IMR-90 (cell line): ENCODE data around the gene TMEM61. TPM values are rescaled to one million over a fixed set of nuclear protein-coding genes. Genes with fewer than 3 reads are reported as not detected.

Experiments used
- ATAC-seq: fragments of 200-7000 bp; cut with Tn5 transposase; 2 replicates; pipeline ENCODE4 v1.9.1; 2020; ENCODE audit warnings: low read depth, mild to moderate bottlenecking, moderate library complexity
- BruUV-seq: library from RNA; stranded (reverse); fragments of 400-500 nt; replicated peaks from 2 replicates; lab custom pipeline; 2021; lab: Mats Ljungman, UMichigan
- CTCF ChIA-PET: fragments of 300-600 bp; formaldehyde crosslinking; extraction: SDS; loops from one replicate; lab custom pipeline; 2021; ENCODE audit warnings: antibody characterized with exemption; lab: Yijun Ruan, JAX
- POLR2A ChIA-PET: fragments of 300-600 bp; sonication (Branson Sonifier 250); formaldehyde crosslinking; loops from one replicate; lab custom pipeline; 2022; ENCODE audit warnings: antibody characterized with exemption; ENCODE audit not compliant: unreplicated experiment; lab: Charles Lee
- DNase-seq: peaks from one replicate; pipeline ENCODE4 v3.0.0; 2013
- H2AFZ ChIP-seq: replicated peaks from 2 replicates; pipeline ENCODE3; 2013; ENCODE audit warnings: low read length, mild to moderate bottlenecking; ENCODE audit not compliant: poor library complexity
- H2AK5ac ChIP-seq: 2 replicates; pipeline ENCODE4 v1.6.1; 2013; ENCODE audit warnings: low read depth, low read length, inconsistent platforms
- H2AK9ac ChIP-seq: replicated peaks from 2 replicates; pipeline ENCODE3; 2013; ENCODE audit warnings: mild to moderate bottlenecking, low read depth, low read length, moderate library complexity; ENCODE audit not compliant: poor library complexity
- H2BK120ac ChIP-seq: 2 replicates; pipeline ENCODE4 v1.6.1; 2013; ENCODE audit warnings: low read depth, low read length, inconsistent platforms
- H2BK15ac ChIP-seq: 3 replicates; pipeline ENCODE4 v1.6.1; 2013; ENCODE audit warnings: low read depth, low read length, inconsistent platforms
- H2BK20ac ChIP-seq: 2 replicates; pipeline ENCODE4 v1.6.1; 2013; ENCODE audit warnings: low read depth, mild to moderate bottlenecking, inconsistent platforms, low read length, moderate library complexity
- H2BK5ac ChIP-seq: 2 replicates; pipeline ENCODE4 v1.6.1; 2013; ENCODE audit warnings: mild to moderate bottlenecking, low read depth, low read length, inconsistent platforms; ENCODE audit not compliant: poor library complexity, severe bottlenecking
- H3K14ac ChIP-seq: replicated peaks from 2 replicates; pipeline ENCODE4 v1.6.1; 2013; ENCODE audit warnings: low read depth, low read length, inconsistent platforms
- H3K18ac ChIP-seq: 2 replicates; pipeline ENCODE4 v1.6.1; 2013; ENCODE audit warnings: low read depth, low read length, control low read depth
- H3K23ac ChIP-seq: 2 replicates; pipeline ENCODE4 v1.6.1; 2013; ENCODE audit warnings: low read depth, low read length, inconsistent platforms
- H3K27ac ChIP-seq: 2 replicates; pipeline ENCODE4 v1.5.1; 2013; ENCODE audit warnings: mild to moderate bottlenecking, control low read depth, low read length; ENCODE audit not compliant: insufficient read depth
- H3K27me3 ChIP-seq: 2 replicates; pipeline ENCODE4 v1.6.1; 2013; ENCODE audit warnings: low read length; ENCODE audit not compliant: control insufficient read depth, insufficient read depth
- H3K36me3 ChIP-seq: 2 replicates; pipeline ENCODE4 v1.6.1; 2013; ENCODE audit warnings: low read length, mixed read lengths; ENCODE audit not compliant: control insufficient read depth, insufficient read depth
- H3K4ac ChIP-seq: 2 replicates; pipeline ENCODE4 v1.6.1; 2013; ENCODE audit warnings: low read depth, low read length, inconsistent platforms
- H3K4me1 ChIP-seq: 2 replicates; pipeline ENCODE4 v1.6.1; 2013; ENCODE audit warnings: low read length, mixed read lengths; ENCODE audit not compliant: control insufficient read depth, insufficient read depth
- H3K4me2 ChIP-seq: 2 replicates; pipeline ENCODE4 v1.6.1; 2013; ENCODE audit warnings: low read depth, mild to moderate bottlenecking, control low read depth, low read length, moderate library complexity
- H3K4me3 ChIP-seq: 2 replicates; pipeline ENCODE4 v1.5.1; 2013; ENCODE audit warnings: low read depth, mild to moderate bottlenecking, control low read depth, low read length, moderate library complexity; ENCODE audit not compliant: insufficient read depth
- H3K56ac ChIP-seq: 2 replicates; pipeline ENCODE4 v1.6.1; 2013; ENCODE audit warnings: low read length, inconsistent platforms; ENCODE audit not compliant: insufficient read depth; ENCODE audit errors: extremely low read depth
- H3K79me1 ChIP-seq, 2 experiments: 2 replicates each; pipeline ENCODE4 v1.6.1; 2013; ENCODE audit warnings: low read length in 2 of 2, inconsistent platforms in 1 of 2, low read depth in 1 of 2
- H3K9ac ChIP-seq: 2 replicates; pipeline ENCODE4 v1.6.1; 2013; ENCODE audit warnings: low read depth, low read length, control low read depth
- H3K9me1 ChIP-seq: 2 replicates; pipeline ENCODE4 v1.6.1; 2013; ENCODE audit warnings: low read length, inconsistent platforms; ENCODE audit not compliant: insufficient read depth
- H3K9me3 ChIP-seq: 2 replicates; pipeline ENCODE4 v1.6.1; 2013; ENCODE audit warnings: low read length; ENCODE audit not compliant: control insufficient read depth, insufficient read depth
- H4K20me1 ChIP-seq: 2 replicates; pipeline ENCODE4 v1.6.1; 2013; ENCODE audit warnings: low read length, inconsistent platforms; ENCODE audit not compliant: insufficient read depth
- H4K5ac ChIP-seq: 2 replicates; pipeline ENCODE4 v1.6.1; 2013; ENCODE audit warnings: mild to moderate bottlenecking, low read depth, low read length, control low read depth
- H4K8ac ChIP-seq, 2 experiments: 2 replicates each; pipeline ENCODE4 v1.6.1; 2013; ENCODE audit warnings: low read depth in 2 of 2, low read length in 2 of 2, control low read depth in 1 of 2, inconsistent platforms in 1 of 2
- H4K91ac ChIP-seq: 2 replicates; pipeline ENCODE4 v1.6.1; 2013; ENCODE audit warnings: low read depth, low read length, inconsistent platforms; ENCODE audit not compliant: insufficient read depth
- BHLHE40 ChIP-seq: fragments of 150-350 bp; IDR thresholded peaks from 2 replicates; pipeline ENCODE4 v1.6.1; 2016; ENCODE audit warnings: mild to moderate bottlenecking, low read depth, low read length
- CEBPB ChIP-seq: IDR thresholded peaks from 2 replicates; pipeline ENCODE4 v1.6.1; 2012; ENCODE audit warnings: low read depth, low read length, improper control_type of control experiment
- CHD1 ChIP-seq: IDR thresholded peaks from 2 replicates; pipeline ENCODE4 v1.6.1; 2012; ENCODE audit warnings: low read depth, low read length, improper control_type of control experiment
- FOS ChIP-seq: fragments of 150-350 bp; IDR thresholded peaks from 2 replicates; pipeline ENCODE4 v1.6.1; 2016; ENCODE audit warnings: low read depth, low read length
- MAFK ChIP-seq: IDR thresholded peaks from 2 replicates; pipeline ENCODE4 v1.6.1; 2012; ENCODE audit warnings: low read depth, low read length, improper control_type of control experiment
- MAZ ChIP-seq: IDR thresholded peaks from 2 replicates; pipeline ENCODE4 v1.6.1; 2012; ENCODE audit warnings: low read depth, mild to moderate bottlenecking, low read length, improper control_type of control experiment, moderate library complexity, borderline replicate concordance
- MXI1 ChIP-seq: IDR thresholded peaks from 2 replicates; pipeline ENCODE4 v1.6.1; 2012; ENCODE audit warnings: low read depth, mild to moderate bottlenecking, low read length, moderate library complexity, borderline replicate concordance
- NFE2L2 ChIP-seq: fragments of 150-350 bp; IDR thresholded peaks from 2 replicates; pipeline ENCODE4 v1.6.1; 2016; ENCODE audit warnings: low read depth, mild to moderate bottlenecking, low read length
- POLR2A ChIP-seq: IDR thresholded peaks from 2 replicates; pipeline ENCODE4 v1.6.1; 2012; ENCODE audit warnings: mild to moderate bottlenecking, low read depth, low read length
- RAD21 ChIP-seq: IDR thresholded peaks from 2 replicates; pipeline ENCODE4 v1.6.1; 2012; ENCODE audit warnings: low read length, improper control_type of control experiment
- RCOR1 ChIP-seq: IDR thresholded peaks from 2 replicates; pipeline ENCODE4 v1.6.1; 2012; ENCODE audit warnings: mild to moderate bottlenecking, low read length, improper control_type of control experiment; ENCODE audit not compliant: insufficient replicate concordance
- RFX5 ChIP-seq: IDR thresholded peaks from 2 replicates; pipeline ENCODE4 v1.8.0; 2012; ENCODE audit warnings: low read depth, mild to moderate bottlenecking, low read length, moderate library complexity
- SMC3 ChIP-seq: fragments of 150-350 bp; IDR thresholded peaks from 2 replicates; pipeline ENCODE4 v1.6.1; 2016; ENCODE audit warnings: low read depth, mild to moderate bottlenecking, antibody characterized with exemption, low read length, moderate library complexity
- WGBS, 2 experiments: methylation state at CpG; one replicate each; pipeline versions ENCODE4 v1.1.5 to v1.1.7; 2013; ENCODE audit warnings: missing lambda C conversion rate in 2 of 2; ENCODE audit not compliant: insufficient read length in 1 of 2; ENCODE audit errors: extremely low coverage in 2 of 2; 5-methylcytosine and 5-hydroxymethylcytosine counted together
- dilution Hi-C: fragments of 300-500 bp; cut with HindIII; formaldehyde crosslinking; loops from one replicate; pipeline ENCODE4 v1.14.3; 2018; ENCODE audit warnings: low sequenced_read_pairs; ENCODE audit not compliant: unreplicated experiment
- in situ Hi-C: fragments of 300-500 bp; cut with MboI; formaldehyde crosslinking; loops from 3 replicates; pipeline ENCODE4 v1.14.3; 2019; ENCODE audit warnings: low sequenced_read_pairs, inconsistent platforms, mixed read lengths
- intact Hi-C: fragments of 100-400 bp; cut with micrococcal nuclease; formaldehyde crosslinking; loops from 2 replicates; pipeline ENCODE4 v1.10.0; 2022
- polyA plus RNA-seq, 3 experiments: library from polyadenylated mRNA; depleted of rRNA; stranded (reverse); fragments of >200 nt; gene quantifications; 2 replicates each; pipeline ENCODE4 v1.2.3, GENCODE V29; 2012; ENCODE audit warnings: low replicate concordance in 1 of 3
- total RNA-seq: library from RNA; depleted of rRNA; stranded (reverse); fragments of >200 nt; gene quantifications from 2 replicates; pipeline ENCODE4 v1.2.3, GENCODE V29; 2012
- TF ChIP-seq, protein P1 (sequence below): fragments of 150-350 bp; IDR thresholded peaks from 2 replicates; pipeline ENCODE4 v1.6.1; 2016; ENCODE audit warnings: low read depth, mild to moderate bottlenecking, low read length, moderate library complexity, borderline replicate concordance
- TF ChIP-seq, protein P2 (sequence below): conservative IDR thresholded peaks from 2 replicates; pipeline ENCODE4 v1.5.1; 2012; ENCODE audit warnings: mild to moderate bottlenecking, low read depth, low read length, improper control_type of control experiment
- TF ChIP-seq, protein P3 (sequence below): fragments of 150-350 bp; IDR thresholded peaks from 2 replicates; pipeline ENCODE4 v1.6.1; 2017; ENCODE audit warnings: mild to moderate bottlenecking, antibody characterized with exemption, low read length, low read depth

Gene TMEM61
- total and polyA plus RNA-seq, 2 of the 4 experiments (the other 2 are of a cell fraction): not detected

DNA sequence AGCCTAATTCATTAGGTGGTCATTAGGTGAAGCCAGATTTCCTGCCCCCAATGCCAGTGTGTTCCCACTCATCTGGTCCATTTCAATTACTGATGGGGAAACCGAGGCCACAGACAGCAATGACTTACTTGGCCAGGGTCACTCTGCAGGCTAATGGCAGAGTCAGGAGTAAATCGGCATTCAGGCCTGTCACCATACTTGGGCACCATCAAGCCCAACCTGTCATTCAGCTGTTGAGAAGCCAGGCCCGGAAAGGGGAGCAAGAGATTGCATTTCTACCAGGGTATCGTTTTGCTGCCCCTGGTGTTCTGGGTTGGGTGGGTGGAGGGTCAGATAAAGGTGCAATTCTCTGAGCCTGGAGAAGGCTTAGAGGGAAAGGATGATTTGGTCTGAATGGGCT is 8.0 kb upstream of the TMEM61 start:
- dilution Hi-C loops (no loop called here), intact Hi-C loops (no loop called here), in situ Hi-C loops (no loop called here)
- ChIA-PET POLR2A (no interaction called here), CTCF (interaction anchor here (1.0 to 1.5 kb wide), 6 partner anchors 11 to 50 kb away, joined by 3 to 6 read pairs (median 4); no protein-coding TSS in a partner anchor)
- H3K4me2 ChIP-seq: no peak overlapping the region
- H3K4ac ChIP-seq: no peak overlapping the region
- no peak overlapping the region for H2BK5ac ChIP-seq
- peaks cover 5% of the 10 kb centered on the region; the same call in 1 of the 2 replicates for H3K9me1 ChIP-seq
- no peak for ATAC-seq
- TF ChIP-seq, protein P1, sequence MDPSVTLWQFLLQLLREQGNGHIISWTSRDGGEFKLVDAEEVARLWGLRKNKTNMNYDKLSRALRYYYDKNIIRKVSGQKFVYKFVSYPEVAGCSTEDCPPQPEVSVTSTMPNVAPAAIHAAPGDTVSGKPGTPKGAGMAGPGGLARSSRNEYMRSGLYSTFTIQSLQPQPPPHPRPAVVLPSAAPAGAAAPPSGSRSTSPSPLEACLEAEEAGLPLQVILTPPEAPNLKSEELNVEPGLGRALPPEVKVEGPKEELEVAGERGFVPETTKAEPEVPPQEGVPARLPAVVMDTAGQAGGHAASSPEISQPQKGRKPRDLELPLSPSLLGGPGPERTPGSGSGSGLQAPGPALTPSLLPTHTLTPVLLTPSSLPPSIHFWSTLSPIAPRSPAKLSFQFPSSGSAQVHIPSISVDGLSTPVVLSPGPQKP: no peak
- TF ChIP-seq, protein P2, sequence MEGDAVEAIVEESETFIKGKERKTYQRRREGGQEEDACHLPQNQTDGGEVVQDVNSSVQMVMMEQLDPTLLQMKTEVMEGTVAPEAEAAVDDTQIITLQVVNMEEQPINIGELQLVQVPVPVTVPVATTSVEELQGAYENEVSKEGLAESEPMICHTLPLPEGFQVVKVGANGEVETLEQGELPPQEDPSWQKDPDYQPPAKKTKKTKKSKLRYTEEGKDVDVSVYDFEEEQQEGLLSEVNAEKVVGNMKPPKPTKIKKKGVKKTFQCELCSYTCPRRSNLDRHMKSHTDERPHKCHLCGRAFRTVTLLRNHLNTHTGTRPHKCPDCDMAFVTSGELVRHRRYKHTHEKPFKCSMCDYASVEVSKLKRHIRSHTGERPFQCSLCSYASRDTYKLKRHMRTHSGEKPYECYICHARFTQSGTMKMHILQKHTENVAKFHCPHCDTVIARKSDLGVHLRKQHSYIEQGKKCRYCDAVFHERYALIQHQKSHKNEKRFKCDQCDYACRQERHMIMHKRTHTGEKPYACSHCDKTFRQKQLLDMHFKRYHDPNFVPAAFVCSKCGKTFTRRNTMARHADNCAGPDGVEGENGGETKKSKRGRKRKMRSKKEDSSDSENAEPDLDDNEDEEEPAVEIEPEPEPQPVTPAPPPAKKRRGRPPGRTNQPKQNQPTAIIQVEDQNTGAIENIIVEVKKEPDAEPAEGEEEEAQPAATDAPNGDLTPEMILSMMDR: no peak
- TF ChIP-seq, protein P3, sequence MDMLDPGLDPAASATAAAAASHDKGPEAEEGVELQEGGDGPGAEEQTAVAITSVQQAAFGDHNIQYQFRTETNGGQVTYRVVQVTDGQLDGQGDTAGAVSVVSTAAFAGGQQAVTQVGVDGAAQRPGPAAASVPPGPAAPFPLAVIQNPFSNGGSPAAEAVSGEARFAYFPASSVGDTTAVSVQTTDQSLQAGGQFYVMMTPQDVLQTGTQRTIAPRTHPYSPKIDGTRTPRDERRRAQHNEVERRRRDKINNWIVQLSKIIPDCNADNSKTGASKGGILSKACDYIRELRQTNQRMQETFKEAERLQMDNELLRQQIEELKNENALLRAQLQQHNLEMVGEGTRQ: no peak
- no peak for TF ChIP-seq BHLHE40
- no peak for TF ChIP-seq CEBPB
- no peak for TF ChIP-seq RCOR1
- no peak for TF ChIP-seq RFX5
- TF ChIP-seq FOS: no peak
- TF ChIP-seq MAZ: no peak
- TF ChIP-seq POLR2A: no peak
- no peak for TF ChIP-seq NFE2L2
- TF ChIP-seq MXI1: no peak
- no peak for TF ChIP-seq CHD1
- TF ChIP-seq MAFK: no peak
- no peak for TF ChIP-seq SMC3
- TF ChIP-seq RAD21: no peak
- H3K56ac ChIP-seq: no peak overlapping the region
- H4K5ac ChIP-seq: no peak overlapping the region
- no peak overlapping the region for H2AFZ ChIP-seq
- peaks cover 15% of the 10 kb centered on the region for H3K27me3 ChIP-seq
- H4K20me1 ChIP-seq: no peaks in the 10 kb centered on the region
- H3K23ac ChIP-seq: no peak overlapping the region
- no peak overlapping the region for H3K18ac ChIP-seq
- H3K4me1 ChIP-seq: peaks cover 2% of the 10 kb centered on the region
- peak overlapping the region; percentile 44 for H2AK9ac ChIP-seq
- no peak overlapping the region for H3K4me3 ChIP-seq
- no peak overlapping the region for H2BK20ac ChIP-seq
- no peak overlapping the region for H3K14ac ChIP-seq
- 80% methylated on average over 1 of the region's 4 CpGs; no CpG with 5 or more reads in 1 of the 2 experiments for WGBS, 2 experiments
- H3K9me3 ChIP-seq: no peaks in the 10 kb centered on the region
- H2BK120ac ChIP-seq: no peak overlapping the region
- no peak overlapping the region for H3K27ac ChIP-seq
- no peaks in the 10 kb centered on the region for H3K36me3 ChIP-seq
- H2BK15ac ChIP-seq: no peak overlapping the region
- DNase-seq: no peak
- H3K79me1 ChIP-seq: no peaks in the 10 kb centered on the region
- no peak overlapping the region for H4K8ac ChIP-seq
- H3K9ac ChIP-seq: no peak overlapping the region
- no TSS peak for BruUV-seq
- 0 out of 2 replicates have a peak overlapping the region, but pooled peaks have one; percentile 31 for H2AK5ac ChIP-seq
- H4K91ac ChIP-seq: no peak overlapping the region
